NCI-H345 treated with DMSO at 0.1 percent for 48 hours (cell line): ENCODE data around the gene AGA.

ENCODE experiments used
- DNase-seq: peaks from one replicate; lab custom pipeline; 2025; ENCODE audit not compliant: unreplicated experiment; lab: John Stamatoyannopoulos, UW

Gene AGA

DNA sequence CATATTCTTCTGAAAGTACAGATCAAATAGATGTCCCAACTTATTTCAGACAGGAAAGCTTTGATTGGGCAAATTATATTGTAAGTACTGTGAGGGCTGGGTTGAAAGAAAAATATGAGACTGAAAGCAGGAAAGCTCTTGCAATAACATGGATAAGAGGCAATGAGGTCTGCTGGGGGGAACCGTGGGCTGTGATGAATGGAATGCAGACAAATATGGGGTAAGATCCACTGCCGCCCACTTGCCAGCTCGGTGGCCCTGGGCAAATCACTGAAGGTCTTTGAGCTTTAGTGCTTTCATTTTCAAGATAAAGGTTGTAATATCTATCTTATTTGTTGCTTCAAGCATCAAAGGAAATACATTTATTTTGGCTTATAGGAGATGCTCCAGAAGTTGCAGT, 51.0 kb downstream of the AGA start:
- DNase-seq, result no peak

DNA sequence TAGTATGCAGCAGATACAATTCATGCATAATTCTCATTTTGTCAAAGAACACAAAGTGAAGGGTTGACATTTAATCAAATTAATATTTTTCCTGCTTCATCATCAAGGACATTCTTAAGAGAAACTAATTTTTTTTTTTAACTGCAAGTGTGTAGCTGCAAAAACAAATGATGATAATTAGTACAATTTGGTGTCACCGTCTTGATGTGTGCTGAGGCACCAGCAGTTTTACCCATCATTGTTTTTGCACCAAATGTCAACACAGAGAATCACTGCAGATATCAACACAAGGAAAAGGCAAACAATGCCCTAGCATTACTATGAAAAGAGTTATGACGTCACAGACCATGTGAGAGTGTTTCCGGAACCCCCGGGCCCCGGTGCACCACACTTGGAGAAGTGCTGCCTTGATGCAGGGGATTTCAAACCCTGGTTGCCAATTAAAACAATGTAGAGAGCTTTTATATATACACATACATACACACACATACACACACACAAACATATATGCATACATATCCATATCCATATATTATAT, 55.9 kb downstream of the AGA start:
- no peak for DNase-seq

DNA sequence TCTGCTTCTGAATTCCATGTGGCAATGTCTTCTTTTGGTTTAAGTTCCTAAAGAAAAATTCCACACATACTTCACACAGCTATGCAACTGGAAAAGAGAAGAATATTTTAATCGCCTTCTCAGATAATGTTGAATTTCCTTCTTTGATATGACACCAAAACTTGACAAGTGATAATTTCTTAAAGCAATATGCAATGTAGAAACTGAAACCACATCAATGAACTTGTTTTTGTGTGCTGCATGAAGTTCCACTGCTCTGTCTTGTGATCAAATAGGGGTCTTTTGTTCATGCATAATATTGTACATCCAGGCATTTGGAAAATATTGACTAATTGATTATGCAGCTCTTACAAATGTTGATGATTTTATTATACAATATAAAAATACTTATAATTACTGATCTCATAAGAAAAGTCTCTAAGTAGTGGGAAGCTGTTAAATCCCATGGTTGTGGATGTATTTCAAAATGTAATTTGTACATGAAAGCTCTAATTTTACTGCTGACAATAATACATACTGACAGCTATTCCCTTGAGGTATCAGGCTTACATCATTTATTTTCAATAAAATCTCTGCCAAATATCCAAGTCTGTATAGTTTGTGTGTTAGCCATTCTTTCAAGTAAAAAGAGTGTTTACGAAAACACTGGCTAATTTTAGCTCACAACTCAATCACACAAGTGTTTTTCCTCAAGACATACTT, 56.5 kb downstream of the AGA start:
- no peak for DNase-seq

DNA sequence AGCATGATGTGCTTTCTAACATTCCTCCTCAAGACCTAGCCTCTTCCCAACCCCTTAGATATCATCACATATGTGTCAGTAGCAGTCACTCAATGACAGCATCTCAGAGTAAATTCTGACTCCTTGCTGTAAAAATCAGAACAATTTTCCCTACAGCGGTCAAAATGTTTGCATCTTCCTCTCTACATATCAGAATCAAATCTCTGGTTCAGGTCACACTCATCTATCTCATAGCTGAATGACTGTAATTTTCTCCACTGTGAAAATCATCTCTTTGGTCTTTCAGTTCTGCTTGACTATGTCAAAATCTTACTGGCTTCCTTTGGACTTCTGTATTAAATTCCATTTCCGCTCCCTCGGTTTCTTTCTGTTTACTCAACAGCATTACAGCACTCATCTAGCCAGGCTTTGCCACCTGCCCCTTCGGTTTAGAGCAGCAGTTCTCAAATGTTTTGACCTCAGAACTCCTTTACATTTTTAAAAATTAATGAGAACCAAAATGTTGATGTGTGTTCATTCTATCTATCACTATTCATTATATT, 57.3 kb downstream of the AGA start:
- no peak for DNase-seq

DNA sequence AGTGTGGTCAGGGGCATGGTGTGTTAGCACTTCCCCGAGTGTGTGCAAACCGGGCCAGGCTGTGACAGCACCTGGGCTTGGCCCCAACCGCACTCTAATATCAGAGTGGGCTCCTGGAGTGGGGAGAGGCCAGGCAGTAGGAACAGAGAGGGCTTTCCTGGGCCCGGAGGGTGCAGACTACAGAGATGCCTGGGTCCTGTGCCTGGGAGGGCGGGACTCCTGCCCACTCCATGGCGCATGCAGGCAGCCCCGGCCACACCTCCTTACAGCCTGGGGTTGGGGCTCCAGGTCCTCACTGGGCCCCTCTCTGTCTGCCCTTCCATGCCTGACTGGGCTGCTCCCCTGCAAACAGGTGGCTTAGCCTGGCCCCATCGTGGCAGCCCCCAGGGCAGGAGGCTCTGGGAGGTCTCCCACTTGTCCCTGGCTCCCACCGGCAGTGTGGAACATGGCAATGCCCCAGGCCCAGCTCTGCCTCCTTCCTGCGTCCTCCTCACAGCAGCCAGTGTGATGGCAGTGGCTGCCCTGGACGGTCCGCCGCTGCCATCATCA, 60.4 kb downstream of the AGA start:
- no peak for DNase-seq
